Hematopoietic multipotent progenitor cell treated with erythropoietin and hydrocortisone succinate and interleukin-3 and kit ligand, for 6 days (in vitro differentiated cells): ENCODE measurements around the gene KCTD21.

Experiments used
- DNase-seq: peaks from one replicate; pipeline ENCODE4 v3.0.0-alpha.2; 2015

KCTD21 gene

GRCh38 chr11:78218707-78219492 is 30.5 kb upstream of the KCTD21 start:
- no peak for DNase-seq

DNA sequence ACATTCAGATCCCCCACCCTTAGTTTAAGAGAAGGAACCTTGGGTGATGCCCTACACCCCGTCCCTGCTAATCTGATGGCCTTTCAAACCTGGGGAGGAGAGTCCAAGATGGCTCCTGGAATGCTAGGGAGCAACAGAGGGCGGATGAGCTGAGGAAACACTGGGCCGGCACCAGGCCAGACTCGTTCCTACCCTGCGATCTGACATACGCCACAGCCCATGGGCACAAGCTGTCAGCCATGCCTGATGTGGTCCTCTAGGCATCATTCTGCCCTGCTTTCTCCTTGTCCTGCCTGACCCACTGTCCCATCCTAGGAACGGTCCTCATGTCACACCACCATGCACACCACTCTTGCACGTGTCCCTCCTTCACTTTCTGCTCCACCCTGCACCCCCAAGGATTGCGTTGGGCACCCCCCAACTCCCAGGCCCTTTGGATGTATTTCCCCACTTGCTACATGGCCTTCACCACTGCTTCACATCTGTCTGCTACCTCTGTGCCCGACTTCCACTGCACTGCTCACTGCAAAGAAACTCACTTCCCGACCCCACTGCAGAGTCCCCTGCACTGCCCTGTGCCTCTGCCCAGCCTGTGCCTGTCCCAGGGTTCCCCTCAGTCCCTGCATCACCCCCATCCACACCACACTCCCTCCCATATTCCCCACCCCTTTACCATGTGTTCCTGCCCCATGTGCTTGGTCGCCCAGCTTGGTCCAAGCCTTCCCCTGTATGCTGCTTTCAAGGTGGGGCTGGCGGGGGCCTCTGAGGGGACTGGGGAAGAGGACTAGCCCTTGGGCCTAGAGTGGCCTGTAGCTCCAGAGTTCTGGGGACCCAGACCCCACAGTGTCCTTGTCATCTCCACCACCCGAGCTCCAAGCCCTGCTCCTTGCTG is 29.5 kb upstream of the KCTD21 start:
- no peak for DNase-seq

GRCh38 chr11:78216571-78217287 is 28.3 kb upstream of the KCTD21 start:
- DNase-seq = no peak

DNA sequence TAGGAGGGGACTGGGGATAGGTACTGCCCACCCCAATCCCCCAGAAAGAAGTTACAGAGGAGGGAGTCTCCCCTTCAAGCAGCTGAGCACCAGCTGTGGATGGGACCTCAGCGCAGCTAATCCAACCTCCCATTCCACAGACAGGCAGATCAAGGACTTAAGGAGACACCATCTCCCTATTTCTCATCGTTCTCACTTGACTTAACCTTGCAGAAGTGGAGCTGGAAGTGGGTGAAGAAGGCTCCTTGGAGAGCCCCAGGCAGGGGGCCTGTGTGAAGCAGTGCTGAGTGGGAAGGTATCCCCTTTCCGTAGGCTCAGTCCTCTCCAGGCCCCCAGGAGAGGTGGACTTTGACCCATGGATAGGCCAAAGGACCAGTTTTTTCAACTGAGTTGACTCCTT is 27.6 kb upstream of the KCTD21 start:
- no peak for DNase-seq

DNA sequence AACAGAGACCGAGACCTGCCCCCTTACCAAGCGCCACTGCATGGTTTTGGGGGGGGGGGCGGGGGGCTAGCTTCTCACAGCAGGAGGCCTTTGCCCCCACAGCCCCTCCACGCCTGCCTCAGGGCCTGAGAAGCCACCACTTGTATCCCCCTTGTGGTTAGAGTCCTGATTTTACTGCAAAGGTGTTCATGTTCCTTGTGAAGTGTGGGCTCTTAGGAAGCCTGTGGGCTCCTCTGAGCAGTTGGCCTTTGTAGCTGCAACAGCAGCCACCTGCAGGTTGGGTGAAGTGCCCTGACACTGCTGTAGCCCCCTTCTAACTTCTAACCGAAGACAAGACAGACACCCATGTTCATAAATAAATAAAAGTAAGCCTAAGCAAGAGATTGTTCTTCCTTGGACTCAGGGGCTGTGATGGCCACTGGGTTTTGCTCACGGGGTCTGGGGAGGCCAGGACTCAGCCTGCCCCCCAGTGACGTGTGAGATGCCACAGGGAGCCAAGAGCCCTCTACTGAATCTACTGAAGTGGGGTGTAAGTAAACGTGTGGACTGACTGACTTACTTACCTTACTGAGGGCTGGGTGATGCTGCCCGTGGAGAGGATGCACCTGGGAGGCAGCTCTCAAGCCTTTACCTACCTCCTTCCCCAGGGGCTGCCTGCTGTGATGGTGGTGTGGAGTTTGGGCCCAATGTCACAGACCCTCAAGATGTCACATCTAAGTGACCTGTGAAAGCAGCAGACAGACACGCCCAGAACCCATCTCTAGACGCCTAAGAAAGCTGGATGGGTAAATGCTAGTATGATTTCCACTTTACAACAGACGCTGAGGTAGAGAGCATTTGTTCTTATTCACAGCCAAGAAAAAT is 26.1 kb upstream of the KCTD21 start:
- no peak for DNase-seq

DNA sequence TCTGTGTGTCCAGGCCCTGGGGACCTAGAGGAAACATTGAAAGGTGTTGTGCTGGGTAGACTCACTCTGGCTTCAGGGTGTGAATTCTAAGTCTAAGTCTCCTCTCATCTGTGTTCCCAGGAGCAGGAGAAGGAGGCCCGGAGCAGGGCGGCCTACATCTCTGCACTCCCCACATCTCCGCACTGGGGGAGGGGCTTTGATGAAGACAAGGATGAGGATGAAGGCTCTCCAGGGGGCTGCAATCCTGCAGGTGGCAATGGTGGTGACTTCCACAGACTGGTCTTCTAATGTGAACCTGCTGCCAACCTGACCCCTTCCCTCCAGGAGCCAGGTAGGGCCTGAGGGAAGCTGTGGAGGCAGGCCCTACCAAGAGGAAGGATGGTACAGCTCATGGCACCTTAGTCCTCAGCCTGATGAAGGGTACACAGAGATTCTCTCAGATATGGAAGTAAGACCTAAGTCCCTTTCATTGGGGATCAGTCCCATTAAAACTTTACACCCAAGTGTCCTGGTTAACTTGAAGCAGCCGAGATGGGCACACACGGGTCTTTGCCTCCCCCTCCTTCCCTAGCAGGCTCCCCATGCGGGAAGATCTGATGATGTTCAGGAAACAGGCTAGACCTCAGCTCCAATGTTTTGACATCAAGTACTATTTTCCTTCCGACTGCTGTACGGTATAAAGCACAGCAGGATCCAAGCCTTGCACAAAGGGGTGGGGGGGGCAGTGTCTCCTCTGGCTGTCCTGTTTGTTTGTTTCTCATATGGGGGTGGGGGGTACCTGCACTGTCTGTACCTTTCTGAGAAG is 25.3 kb upstream of the KCTD21 start:
- DNase-seq = no peak

DNA sequence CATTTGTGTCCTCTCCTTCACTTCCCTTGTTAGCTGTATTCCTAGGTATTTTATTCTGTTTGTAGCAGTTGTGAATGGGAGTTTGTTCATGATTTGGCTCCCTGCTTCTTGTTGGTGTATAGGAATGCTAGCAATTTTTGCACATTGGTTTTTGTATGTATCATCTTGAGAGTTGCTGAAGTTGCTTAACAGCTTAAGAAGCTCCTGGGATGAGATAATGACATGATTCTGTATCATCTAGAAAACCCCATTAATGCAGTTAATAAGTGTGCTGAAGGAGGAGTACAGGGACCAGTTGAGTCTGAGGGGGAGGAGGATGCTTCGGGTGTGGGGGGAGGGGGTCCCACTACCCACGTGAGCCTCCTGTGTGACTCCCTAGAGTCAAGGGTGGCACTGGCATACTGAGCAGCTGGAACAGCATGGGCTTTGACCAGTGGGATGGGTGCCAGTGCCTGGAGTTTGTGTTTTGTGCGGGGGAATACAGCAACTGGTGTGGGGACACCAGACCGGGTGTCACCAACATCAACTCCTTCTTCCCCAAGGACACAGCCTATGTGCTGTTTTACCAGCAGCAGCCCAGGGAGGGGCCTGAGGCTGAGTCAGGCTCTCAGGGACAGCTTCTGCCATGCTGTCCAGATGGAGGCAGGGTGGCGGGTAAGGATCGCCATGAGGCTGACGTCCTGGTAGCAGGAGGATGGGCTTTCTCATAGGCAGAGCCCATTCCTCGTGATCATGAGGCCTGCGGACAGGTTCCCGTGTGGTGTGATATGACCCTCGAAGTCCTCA is 24.4 kb upstream of the KCTD21 start:
- no peak for DNase-seq

DNA sequence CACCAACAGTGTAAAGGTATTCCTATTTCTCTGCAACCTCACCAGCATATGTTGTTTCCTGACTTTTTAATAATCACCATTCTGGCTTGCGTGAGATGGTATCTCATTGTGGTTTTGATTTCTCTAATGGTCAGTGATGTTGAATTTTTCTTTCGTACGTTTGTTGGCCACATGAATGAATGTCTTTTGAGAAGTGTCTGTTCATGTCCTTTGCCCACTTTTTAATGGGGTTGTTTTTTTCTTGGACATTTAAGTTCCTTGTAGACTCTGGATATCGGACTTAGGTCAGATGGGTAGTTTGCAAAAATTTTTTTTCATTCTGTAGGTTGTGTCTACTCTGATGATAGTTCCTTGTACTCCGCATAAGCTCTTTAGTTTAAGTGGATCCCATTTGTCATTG is 23.1 kb upstream of the KCTD21 start:
- DNase-seq = no peak

DNA sequence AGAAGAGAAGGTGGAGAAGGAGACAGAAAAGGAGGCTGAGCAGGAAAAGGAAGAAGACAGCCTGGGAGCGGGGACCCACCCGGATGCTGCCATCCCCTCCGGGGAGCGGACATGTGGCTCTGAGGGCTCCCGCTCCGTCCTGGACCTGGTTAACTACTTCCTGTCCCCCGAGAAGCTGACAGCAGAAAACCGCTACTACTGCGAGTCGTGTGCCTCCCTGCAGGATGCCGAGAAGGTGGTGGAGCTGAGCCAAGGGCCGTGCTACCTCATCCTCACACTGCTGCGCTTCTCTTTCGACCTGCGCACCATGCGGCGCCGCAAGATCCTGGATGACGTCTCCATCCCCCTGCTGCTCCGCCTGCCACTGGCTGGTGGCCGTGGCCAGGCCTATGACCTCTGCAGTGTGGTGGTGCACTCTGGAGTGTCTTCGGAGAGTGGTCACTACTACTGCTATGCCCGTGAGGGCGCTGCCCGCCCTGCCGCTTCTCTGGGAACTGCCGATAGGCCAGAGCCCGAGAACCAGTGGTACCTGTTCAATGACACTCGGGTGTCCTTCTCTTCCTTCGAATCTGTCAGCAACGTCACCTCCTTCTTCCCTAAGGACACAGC is 21.7 kb upstream of the KCTD21 start:
- DNase-seq = no peak

DNA sequence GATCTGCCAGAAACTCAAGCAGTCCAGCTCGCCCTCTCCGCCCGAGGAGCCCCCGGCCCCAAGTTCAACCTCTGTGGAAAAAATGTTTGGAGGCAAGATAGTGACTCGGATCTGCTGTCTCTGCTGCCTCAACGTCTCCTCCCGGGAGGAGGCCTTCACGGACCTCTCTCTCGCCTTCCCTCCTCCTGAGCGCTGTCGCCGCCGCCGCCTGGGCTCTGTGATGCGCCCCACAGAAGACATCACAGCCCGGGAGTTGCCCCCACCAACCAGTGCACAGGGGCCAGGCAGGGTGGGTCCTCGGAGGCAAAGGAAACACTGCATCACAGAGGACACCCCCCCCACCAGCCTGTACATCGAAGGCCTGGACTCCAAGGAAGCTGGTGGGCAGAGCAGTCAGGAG is 21.1 kb upstream of the KCTD21 start:
- DNase-seq = no peak

DNA sequence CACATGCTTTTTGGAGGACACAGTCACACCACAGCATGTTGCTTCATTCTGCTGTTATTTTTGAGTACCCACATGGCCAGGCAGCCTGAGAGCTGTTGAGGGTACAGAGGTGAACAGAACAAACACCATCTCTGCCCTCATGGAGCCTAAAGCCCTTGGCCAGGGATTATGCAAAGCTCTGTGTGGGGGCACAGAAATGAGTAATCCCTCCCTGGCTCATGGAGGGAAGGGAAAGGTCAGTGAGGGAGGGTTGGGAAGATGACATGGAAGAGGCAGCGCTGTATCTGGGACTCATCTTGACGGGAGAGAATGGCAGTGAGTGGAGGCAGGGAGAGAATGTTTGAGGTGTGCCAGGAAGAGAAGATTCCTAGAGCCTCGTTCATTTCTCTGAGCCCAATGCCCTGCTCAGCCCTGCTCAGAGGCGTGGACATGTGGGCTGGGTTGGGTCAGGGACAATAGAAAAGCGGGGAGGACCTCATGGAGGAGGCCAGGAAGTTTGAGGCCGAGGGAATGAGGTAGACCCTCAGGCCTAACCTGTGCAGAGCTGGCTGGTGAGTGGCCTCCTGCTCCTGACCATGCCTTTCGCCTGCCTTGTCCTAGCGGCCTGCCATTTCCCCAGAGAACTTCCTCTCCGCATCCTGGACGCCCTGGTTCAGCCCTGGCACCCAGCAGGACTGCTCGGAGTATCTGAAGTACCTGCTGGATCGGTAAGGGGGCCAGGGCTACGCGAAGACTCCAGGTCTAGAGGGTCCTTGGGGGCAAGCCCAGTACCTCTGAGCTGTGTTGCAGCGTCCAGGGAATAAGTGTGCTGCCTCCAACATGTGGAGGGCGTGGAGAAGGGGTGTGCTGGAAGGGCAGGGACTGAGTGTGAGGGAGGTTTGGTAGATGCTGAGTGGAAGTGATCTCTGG is 20.1 kb upstream of the KCTD21 start:
- no peak for DNase-seq

DNA sequence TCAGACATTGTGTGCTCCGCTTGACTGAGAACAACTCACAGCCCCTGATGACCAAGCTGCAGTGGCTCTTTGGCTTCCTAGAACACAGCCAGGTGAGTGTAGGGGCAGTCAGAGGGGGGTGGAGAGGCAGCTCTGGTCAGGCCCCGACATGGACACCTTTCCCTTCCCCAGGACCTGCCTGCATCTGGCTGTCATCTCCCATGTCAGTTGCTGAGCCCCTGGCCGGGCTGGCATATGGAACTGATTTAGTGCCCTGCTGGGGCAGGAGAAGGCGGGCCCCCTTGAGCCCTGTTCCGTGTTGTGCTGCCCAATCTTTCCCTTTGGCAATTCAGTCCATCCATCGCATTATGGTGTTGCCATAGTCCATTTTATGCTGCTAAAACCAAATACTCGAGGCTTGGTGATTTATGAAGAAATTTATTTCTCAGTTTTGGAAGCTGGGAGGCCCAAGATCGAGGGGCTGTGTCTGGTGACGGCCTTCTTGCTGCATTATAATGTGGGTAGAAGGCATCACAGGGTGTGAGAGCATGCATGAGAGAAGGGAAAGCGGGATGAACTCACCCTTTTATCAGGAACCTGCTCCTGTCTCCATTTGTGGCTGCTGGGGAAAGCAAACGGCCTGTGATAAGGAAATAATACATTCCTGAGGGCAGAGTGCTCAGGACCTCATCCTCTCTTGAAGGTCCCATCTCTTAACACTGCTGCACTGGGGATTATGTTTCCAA is 19.3 kb upstream of the KCTD21 start:
- no peak for DNase-seq

DNA sequence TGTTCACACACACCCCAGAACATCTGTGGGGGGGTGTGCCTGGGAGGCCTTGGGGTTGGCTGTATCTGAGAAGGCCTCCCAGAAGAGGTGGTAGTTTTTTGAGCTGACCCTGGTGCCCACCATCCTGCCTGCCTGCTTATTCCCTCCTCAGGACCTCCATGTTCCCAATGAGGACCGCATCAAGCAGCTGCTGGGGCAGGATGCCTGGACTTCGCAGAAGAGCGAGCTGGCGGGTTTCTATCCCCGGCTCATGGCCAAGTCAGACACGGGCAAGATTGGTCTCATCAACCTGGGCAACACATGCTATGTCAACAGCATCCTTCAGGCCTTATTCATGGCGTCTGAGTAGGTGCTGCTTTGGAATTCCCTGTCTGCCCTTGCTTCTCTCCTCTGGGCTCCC is 17.3 kb upstream of the KCTD21 start:
- no peak for DNase-seq

GRCh38 chr11:78205256-78205655 is 16.8 kb upstream of the KCTD21 start:
- no peak for DNase-seq

DNA sequence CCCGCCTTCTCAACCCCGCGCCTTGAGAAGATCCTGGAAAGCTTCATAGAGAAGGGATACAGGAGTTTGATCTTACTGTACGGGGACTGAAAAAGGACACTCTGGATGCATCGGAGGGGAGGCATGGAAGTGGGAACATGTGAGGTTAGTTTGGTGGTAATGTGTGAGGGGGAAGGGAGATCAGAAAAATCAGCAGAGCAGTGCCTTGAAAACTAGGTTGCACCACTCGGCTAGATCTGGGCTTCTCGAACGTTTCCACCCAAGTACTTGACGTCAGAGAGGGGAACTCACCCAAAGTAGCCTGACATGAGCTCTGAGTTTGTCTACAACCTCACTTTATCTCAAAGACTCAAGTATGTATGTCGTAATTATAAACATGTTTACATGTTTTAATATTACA is 14.8 kb upstream of the KCTD21 start:
- DNase-seq = peak; percentile 17

GRCh38 chr11:78202733-78203167 is 14.3 kb upstream of the KCTD21 start:
- no peak for DNase-seq

- DNase-seq = no peak
These were observed 12.8 kb upstream of the KCTD21 start for GRCh38 chr11:78201096-78201818.

DNA sequence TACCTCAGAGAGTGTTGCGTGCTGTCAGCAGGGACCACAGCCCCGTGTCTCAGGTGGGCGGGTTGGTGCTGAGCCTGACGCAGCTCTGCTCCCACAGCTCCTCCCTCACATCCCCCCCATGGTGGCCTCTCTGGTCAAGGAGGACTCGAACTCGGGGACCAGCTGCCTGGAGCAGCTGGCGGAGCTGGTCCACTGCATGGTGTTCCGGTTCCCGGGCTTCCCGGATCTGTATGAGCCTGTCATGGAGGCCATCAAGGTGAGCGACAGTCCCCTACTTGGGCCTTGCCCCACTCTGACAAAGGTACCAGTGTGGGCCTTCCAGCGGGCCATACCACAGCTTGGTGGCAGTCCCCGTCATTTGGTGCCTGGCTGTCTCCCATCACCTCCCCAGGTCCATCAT is 12.1 kb upstream of the KCTD21 start:
- no peak for DNase-seq
